ENCODE results near the gene RABEPK. TPM values are rescaled to one million over a fixed set of nuclear protein-coding genes. Genes with fewer than 3 reads are reported as not detected.
A peak's percentile ranks its signal among the peaks of the same experiment; 100 is the strongest.

Gene RABEPK
- total RNA-seq, 1 experiment from 2014 or later = 74.2 TPM

GRCh38 chr9:125238127-125238914 is 38.0 kb downstream of the RABEPK start:
- Histone ChIP-seq H3K4me3 (peak overlapping the region; percentile 86), H3K36me3 (peaks cover 72% of the 10 kb centered on the region)
- DNase-seq = no peak

GRCh38 chr9:125238915-125239446 is 38.6 kb downstream of the RABEPK start:
- Histone ChIP-seq H3K36me3 (peaks cover 67% of the 10 kb centered on the region), H3K4me3 (peak overlapping the region; percentile 86), H3K9me3 (no peaks in the 10 kb centered on the region), H3K27me3 (no peaks in the 10 kb centered on the region)
- no peak for DNase-seq

More at GRCh38 chr9:125238127-125238914, 38.0 kb downstream of the RABEPK start:
- Histone ChIP-seq H3K9me3 (no peaks in the 10 kb centered on the region), H3K27me3 (no peaks in the 10 kb centered on the region)

- peak overlapping the region; percentile 86 for H3K4me3 ChIP-seq
- H3K27me3 ChIP-seq = no peaks in the 10 kb centered on the region
- H3K36me3 ChIP-seq = peaks cover 61% of the 10 kb centered on the region
- DNase-seq = no peak
- no peaks in the 10 kb centered on the region for H3K9me3 ChIP-seq
Observed at GRCh38 chr9:125239631-125240597, 39.6 kb downstream of the RABEPK start.

GRCh38 chr9:125240649-125240999 is 40.3 kb downstream of the RABEPK start:
- no peaks in the 10 kb centered on the region for H3K9me3 ChIP-seq
- H3K36me3 ChIP-seq = peaks cover 54% of the 10 kb centered on the region
- peak overlapping the region; percentile 86 for H3K4me3 ChIP-seq
- H3K27me3 ChIP-seq = no peaks in the 10 kb centered on the region
- peak; percentile 38 for DNase-seq

- DNase-seq = peak; percentile 99
- H3K9me3 ChIP-seq = no peaks in the 10 kb centered on the region
- no peaks in the 10 kb centered on the region for H3K27me3 ChIP-seq
- peaks cover 48% of the 10 kb centered on the region for H3K36me3 ChIP-seq
- H3K4me3 ChIP-seq = peak within 1 kb of the TSS; percentile 86
Observed at GRCh38 chr9:125241000-125241862, 40.9 kb downstream of the RABEPK start, which contains the start of gene HSPA5. TSS of gene HSPA5 (minus strand) at chr9:125241343. CDS start at chr9:125241126, 217 bp downstream.

GRCh38 chr9:125241863-125242739 is 41.8 kb downstream of the RABEPK start:
- Histone ChIP-seq H3K36me3 (peaks cover 39% of the 10 kb centered on the region), H3K27me3 (no peaks in the 10 kb centered on the region), H3K4me3 (peak overlapping the region; percentile 86), H3K9me3 (no peaks in the 10 kb centered on the region)
- DNase-seq = peak; percentile 41

- Histone ChIP-seq H3K9me3 (no peaks in the 10 kb centered on the region), H3K4me3 (no peak overlapping the region), H3K36me3 (peaks cover 22% of the 10 kb centered on the region), H3K27me3 (no peaks in the 10 kb centered on the region)
- no peak for DNase-seq
Observed at GRCh38 chr9:125243792-125244260, 43.5 kb downstream of the RABEPK start.

GRCh38 chr9:125246261-125246667 is 45.9 kb downstream of the RABEPK start:
- Histone ChIP-seq H3K27me3 (no peaks in the 10 kb centered on the region), H3K4me3 (no peak overlapping the region), H3K9me3 (no peaks in the 10 kb centered on the region), H3K36me3 (no peaks in the 10 kb centered on the region)
- DNase-seq = no peak

- DNase-seq = no peak
- Histone ChIP-seq H3K9me3 (no peaks in the 10 kb centered on the region), H3K36me3 (no peaks in the 10 kb centered on the region), H3K4me3 (no peak overlapping the region), H3K27me3 (no peaks in the 10 kb centered on the region)
Observed at GRCh38 chr9:125254231-125254630, 53.9 kb downstream of the RABEPK start.

- no peaks in the 10 kb centered on the region for H3K36me3 ChIP-seq
- H3K9me3 ChIP-seq = no peaks in the 10 kb centered on the region
- no peak for DNase-seq
- H3K27me3 ChIP-seq = no peaks in the 10 kb centered on the region
- H3K4me3 ChIP-seq = no peak overlapping the region
Observed at GRCh38 chr9:125255781-125256391, 55.5 kb downstream of the RABEPK start.

- no peak for DNase-seq
- no peaks in the 10 kb centered on the region for H3K9me3 ChIP-seq
Observed at GRCh38 chr9:125258160-125258785, 57.9 kb downstream of the RABEPK start.

GRCh38 chr9:125258832-125259534 is 58.6 kb downstream of the RABEPK start:
- Histone ChIP-seq H3K9me3 (no peaks in the 10 kb centered on the region), H3K27me3 (no peaks in the 10 kb centered on the region), H3K4me3 (no peak overlapping the region), H3K36me3 (peaks cover 8% of the 10 kb centered on the region)
- DNase-seq = no peak

More at GRCh38 chr9:125258160-125258785, 57.9 kb downstream of the RABEPK start:
- Histone ChIP-seq H3K36me3 (peaks cover 6% of the 10 kb centered on the region; the same call in 1 of the 2 replicates), H3K4me3 (no peak overlapping the region), H3K27me3 (no peaks in the 10 kb centered on the region)

GRCh38 chr9:125260561-125260960 is 60.2 kb downstream of the RABEPK start:
- no peaks in the 10 kb centered on the region for H3K27me3 ChIP-seq
- H3K4me3 ChIP-seq = no peak overlapping the region
- no peaks in the 10 kb centered on the region for H3K9me3 ChIP-seq
- peaks cover 11% of the 10 kb centered on the region for H3K36me3 ChIP-seq
- no peak for DNase-seq

Measured in MG63 (cell line).